Fibroblast of villous mesenchyme (primary cell): ENCODE data around the gene MSX1. TPM values are rescaled to one million over a fixed set of nuclear protein-coding genes. Genes with fewer than 3 reads are reported as not detected.

ENCODE experiments used
- DNase-seq: peaks from one replicate; pipeline ENCODE4 v3.0.0-alpha.2; 2010; ENCODE audit warnings: low read depth
- H3K4me3 ChIP-seq: 2 replicates; pipeline ENCODE4 v1.5.1; 2011; ENCODE audit warnings: low read depth, mild to moderate bottlenecking, low read length
- total RNA-seq: library from RNA; depleted of rRNA; stranded (reverse); fragments of >200 nt; gene quantifications from 2 replicates; pipeline ENCODE4 v1.2.3, GENCODE V29; 2012
- TF ChIP-seq, protein P1 (sequence below): IDR thresholded peaks from 2 replicates; pipeline ENCODE4 v1.5.1; 2012; ENCODE audit warnings: low read depth, mild to moderate bottlenecking, low read length; ENCODE audit not compliant: insufficient read depth

Gene MSX1
- total RNA-seq, 1 donor = 4.3 TPM

- TF ChIP-seq, protein P1, sequence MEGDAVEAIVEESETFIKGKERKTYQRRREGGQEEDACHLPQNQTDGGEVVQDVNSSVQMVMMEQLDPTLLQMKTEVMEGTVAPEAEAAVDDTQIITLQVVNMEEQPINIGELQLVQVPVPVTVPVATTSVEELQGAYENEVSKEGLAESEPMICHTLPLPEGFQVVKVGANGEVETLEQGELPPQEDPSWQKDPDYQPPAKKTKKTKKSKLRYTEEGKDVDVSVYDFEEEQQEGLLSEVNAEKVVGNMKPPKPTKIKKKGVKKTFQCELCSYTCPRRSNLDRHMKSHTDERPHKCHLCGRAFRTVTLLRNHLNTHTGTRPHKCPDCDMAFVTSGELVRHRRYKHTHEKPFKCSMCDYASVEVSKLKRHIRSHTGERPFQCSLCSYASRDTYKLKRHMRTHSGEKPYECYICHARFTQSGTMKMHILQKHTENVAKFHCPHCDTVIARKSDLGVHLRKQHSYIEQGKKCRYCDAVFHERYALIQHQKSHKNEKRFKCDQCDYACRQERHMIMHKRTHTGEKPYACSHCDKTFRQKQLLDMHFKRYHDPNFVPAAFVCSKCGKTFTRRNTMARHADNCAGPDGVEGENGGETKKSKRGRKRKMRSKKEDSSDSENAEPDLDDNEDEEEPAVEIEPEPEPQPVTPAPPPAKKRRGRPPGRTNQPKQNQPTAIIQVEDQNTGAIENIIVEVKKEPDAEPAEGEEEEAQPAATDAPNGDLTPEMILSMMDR = no peak
- DNase-seq = no peak
- H3K4me3 ChIP-seq = no peak overlapping the region
Measured at GRCh38 chr4:4862071-4862551, 2.6 kb downstream of the MSX1 start.

DNA sequence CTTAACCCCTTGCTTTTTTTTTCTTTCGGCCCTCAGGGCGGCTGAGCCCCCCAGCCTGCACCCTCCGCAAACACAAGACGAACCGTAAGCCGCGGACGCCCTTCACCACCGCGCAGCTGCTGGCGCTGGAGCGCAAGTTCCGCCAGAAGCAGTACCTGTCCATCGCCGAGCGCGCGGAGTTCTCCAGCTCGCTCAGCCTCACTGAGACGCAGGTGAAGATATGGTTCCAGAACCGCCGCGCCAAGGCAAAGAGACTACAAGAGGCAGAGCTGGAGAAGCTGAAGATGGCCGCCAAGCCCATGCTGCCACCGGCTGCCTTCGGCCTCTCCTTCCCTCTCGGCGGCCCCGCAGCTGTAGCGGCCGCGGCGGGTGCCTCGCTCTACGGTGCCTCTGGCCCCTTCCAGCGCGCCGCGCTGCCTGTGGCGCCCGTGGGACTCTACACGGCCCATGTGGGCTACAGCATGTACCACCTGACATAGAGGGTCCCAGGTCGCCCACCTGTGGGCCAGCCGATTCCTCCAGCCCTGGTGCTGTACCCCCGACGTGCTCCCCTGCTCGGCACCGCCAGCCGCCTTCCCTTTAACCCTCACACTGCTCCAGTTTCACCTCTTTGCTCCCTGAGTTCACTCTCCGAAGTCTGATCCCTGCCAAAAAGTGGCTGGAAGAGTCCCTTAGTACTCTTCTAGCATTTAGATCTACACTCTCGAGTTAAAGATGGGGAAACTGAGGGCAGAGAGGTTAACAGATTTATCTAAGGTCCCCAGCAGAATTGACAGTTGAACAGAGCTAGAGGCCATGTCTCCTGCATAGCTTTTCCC is 3.4 kb downstream of the MSX1 start:
- no peak for DNase-seq
- TF ChIP-seq, protein P1 = no peak

GRCh38 chr4:4864443-4864939 is 5.0 kb downstream of the MSX1 start:
- H3K4me3 ChIP-seq = no peak overlapping the region
- DNase-seq = no peak
- TF ChIP-seq, protein P1 = no peak

More for the DNA sequence above, 3.4 kb downstream of the MSX1 start:
- no peak overlapping the region for H3K4me3 ChIP-seq

- TF ChIP-seq, protein P1 = no peak
- DNase-seq = no peak
- H3K4me3 ChIP-seq = no peak overlapping the region
Measured at GRCh38 chr4:4864940-4865704, 5.7 kb downstream of the MSX1 start.

- no peak for DNase-seq
- peak overlapping the region; percentile 45 for H3K4me3 ChIP-seq
- TF ChIP-seq, protein P1 = no peak
Measured at GRCh38 chr4:4865705-4866123, 6.2 kb downstream of the MSX1 start.

DNA sequence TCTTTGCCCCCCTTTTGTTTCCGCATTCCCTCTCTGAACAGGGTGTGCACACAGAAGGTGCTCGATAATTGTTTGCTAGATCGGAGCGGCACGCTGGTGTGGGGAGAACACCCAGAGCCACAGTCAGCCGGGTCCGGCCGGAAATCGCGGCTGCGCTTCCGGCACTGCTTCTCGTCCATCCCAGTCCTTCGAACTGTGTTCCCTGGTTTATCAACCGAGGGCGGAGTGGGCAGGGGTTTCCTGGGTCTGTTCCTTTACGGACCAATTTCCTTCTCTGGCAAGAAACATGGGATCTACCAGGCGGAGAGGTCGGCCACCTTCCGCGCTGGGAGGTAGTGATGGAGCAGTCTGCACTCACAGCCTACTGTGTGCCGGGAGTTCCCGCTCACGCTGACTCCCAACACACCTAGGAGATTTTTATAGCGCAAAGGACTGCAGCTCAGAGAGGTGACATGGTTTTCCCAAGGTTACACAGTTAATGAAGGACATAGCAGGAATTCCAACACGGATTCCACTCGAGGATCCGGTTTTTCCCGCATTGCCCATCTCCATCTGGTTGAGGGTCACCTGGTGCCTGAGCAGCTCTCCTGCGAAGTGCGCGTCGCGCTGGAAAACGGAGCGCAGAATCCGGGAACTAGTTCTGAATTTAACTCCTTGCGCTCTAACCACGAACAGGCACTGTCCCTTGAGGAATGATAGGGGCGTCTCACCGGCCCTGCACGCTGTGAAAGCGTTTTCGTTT is 6.8 kb downstream of the MSX1 start:
- TF ChIP-seq, protein P1 = no peak
- peak overlapping the region; percentile 45 for H3K4me3 ChIP-seq
- DNase-seq = no peak
